NCI-H146 (cell line): Measurements from ENCODE around the gene BOLA1.
"Not testable (repeated sequence)": the region's sequence is repeated elsewhere in the genome, so short reads cannot be mapped to it uniquely, and the experiment has no call there.

Experiments
- DNase-seq: peaks from one replicate; lab custom pipeline; 2025; lab: John Stamatoyannopoulos, UW

BOLA1 gene

GRCh38 chr1:149899460-149900284 is at the start of gene BOLA1:
Gene BOLA1 (plus strand): TSS chr1:149899568. CDS start chr1:149900060, 492 bp downstream.
- peak; percentile 96 for DNase-seq

- DNase-seq, result no peak
These were observed 49.4 kb upstream of the BOLA1 start for GRCh38 chr1:149849947-149850360.

GRCh38 chr1:149850732-149851345 is 48.5 kb upstream of the BOLA1 start:
- not testable (repeated sequence) for DNase-seq

- not testable (repeated sequence) for DNase-seq
These were observed 47.7 kb upstream of the BOLA1 start for GRCh38 chr1:149851585-149852213.

- DNase-seq, result not testable (repeated sequence)
These were observed 47.1 kb upstream of the BOLA1 start for GRCh38 chr1:149852263-149852662.

- DNase-seq, result not testable (repeated sequence)
These were observed 39.1 kb upstream of the BOLA1 start for GRCh38 chr1:149860271-149860670.

- not testable (repeated sequence) for DNase-seq
These were observed 38.5 kb upstream of the BOLA1 start for GRCh38 chr1:149860684-149861496.

- not testable (repeated sequence) for DNase-seq
These were observed 37.8 kb upstream of the BOLA1 start for GRCh38 chr1:149861497-149862054.

- not testable (repeated sequence) for DNase-seq
These were observed 32.5 kb upstream of the BOLA1 start for GRCh38 chr1:149866887-149867286.

- DNase-seq, result not testable (repeated sequence)
These were observed 26.3 kb upstream of the BOLA1 start for GRCh38 chr1:149873060-149873459.

GRCh38 chr1:149877211-149877946 is 22.0 kb upstream of the BOLA1 start:
- DNase-seq, result no peak

GRCh38 chr1:149879556-149879955 is 19.8 kb upstream of the BOLA1 start:
- DNase-seq, result no peak

GRCh38 chr1:149881876-149882275 is 17.5 kb upstream of the BOLA1 start:
- no peak for DNase-seq

GRCh38 chr1:149883598-149884247 is 15.6 kb upstream of the BOLA1 start:
- DNase-seq, result no peak

- DNase-seq, result peak; percentile 75
These were observed 14.7 kb upstream of the BOLA1 start for GRCh38 chr1:149884433-149885338.

- peak; percentile 94 for DNase-seq
These were observed 13.8 kb upstream of the BOLA1 start for GRCh38 chr1:149885339-149886120.

- DNase-seq, result not testable (repeated sequence)
These were observed 13.3 kb upstream of the BOLA1 start for GRCh38 chr1:149886121-149886395.

- peak; percentile 99 for DNase-seq
These were observed 12.8 kb upstream of the BOLA1 start for GRCh38 chr1:149886396-149887195.
